GM10266 (cell line): ENCODE data around the gene PDLIM5.
A peak's percentile ranks its signal among the peaks of the same experiment; 100 is the strongest.
"Not testable (repeated sequence)": the region's sequence is repeated elsewhere in the genome, so short reads cannot be mapped to it uniquely, and the experiment has no call there.

Source experiments
- DNase-seq: peaks from one replicate; pipeline ENCODE4 v3.0.0; 2012; ENCODE audit errors: extremely low spot score
- CTCF ChIP-seq: IDR thresholded peaks from 2 replicates; pipeline ENCODE4 v1.5.1; 2012; ENCODE audit warnings: mild to moderate bottlenecking, low read depth; ENCODE audit not compliant: control insufficient read depth, insufficient read depth; ENCODE audit errors: missing control alignments

The PDLIM5 gene

GRCh38 chr4:94621491-94622080 is 169.8 kb downstream of the PDLIM5 start:
- TF ChIP-seq CTCF = peak; percentile 67
- peak; percentile 32 for DNase-seq

GRCh38 chr4:94623126-94623911 is 171.6 kb downstream of the PDLIM5 start:
- DNase-seq = no peak
- TF ChIP-seq CTCF = no peak

- DNase-seq = no peak
- no peak for TF ChIP-seq CTCF
These were observed 175.2 kb downstream of the PDLIM5 start for GRCh38 chr4:94626942-94627341.

GRCh38 chr4:94629058-94629457 is 177.3 kb downstream of the PDLIM5 start:
- DNase-seq = not testable (repeated sequence)

GRCh38 chr4:94629837-94630236 is 178.1 kb downstream of the PDLIM5 start:
- no peak for TF ChIP-seq CTCF
- DNase-seq = no peak

GRCh38 chr4:94634271-94634670 is 182.5 kb downstream of the PDLIM5 start:
- DNase-seq = no peak
- no peak for TF ChIP-seq CTCF

- no peak for DNase-seq
- TF ChIP-seq CTCF = no peak
These were observed 183.4 kb downstream of the PDLIM5 start for GRCh38 chr4:94635177-94635576.
